Retinal pigment epithelial cell (primary cell): ENCODE data around the gene PBRM1.

Source experiments
- DNase-seq: peaks from one replicate; pipeline ENCODE4 v3.0.0-alpha.2; 2010; ENCODE audit warnings: low read depth
- H3K4me3 ChIP-seq: 2 replicates; pipeline ENCODE4 v1.5.1; 2011; ENCODE audit warnings: mild to moderate bottlenecking, low read length, control low read depth, moderate library complexity
- TF ChIP-seq, protein P1 (sequence below): conservative IDR thresholded peaks from 2 replicates; pipeline ENCODE4 v1.5.1; 2011; ENCODE audit warnings: low read depth, low read length, control low read depth, inconsistent platforms

The PBRM1 gene

DNA sequence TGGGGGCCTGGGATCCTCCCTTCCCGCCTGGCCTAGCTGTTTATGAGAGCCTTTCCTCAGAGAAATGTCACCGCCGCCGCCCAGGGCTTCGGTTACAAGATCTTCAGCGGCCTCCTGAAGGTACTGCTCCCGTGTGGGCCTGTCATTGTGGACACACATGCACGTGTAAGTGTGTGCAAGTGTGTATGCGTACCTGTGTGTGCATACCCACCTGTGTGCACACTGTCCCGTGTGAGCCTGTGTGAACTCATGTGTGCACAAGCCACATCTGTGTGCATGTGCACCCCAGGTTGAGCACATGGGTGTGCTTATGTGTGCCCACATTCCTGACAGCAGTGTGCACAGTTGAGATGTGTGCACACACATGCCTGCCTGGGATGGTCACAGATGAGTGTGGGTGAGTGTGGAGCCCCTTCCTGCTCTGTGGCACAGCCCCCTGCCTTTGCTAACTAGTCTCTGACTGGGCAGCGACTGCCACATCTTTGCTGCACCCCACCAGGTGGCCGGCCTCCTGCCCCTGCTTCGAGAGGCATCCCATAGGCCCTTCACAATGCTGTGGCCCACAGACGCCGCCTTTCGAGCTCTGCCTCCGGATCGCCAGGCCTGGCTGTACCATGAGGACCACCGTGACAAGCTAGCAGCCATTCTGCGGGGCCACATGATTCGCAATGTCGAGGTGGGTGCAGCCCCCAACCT is 166.1 kb downstream of the PBRM1 start:
- TF ChIP-seq, protein P1, sequence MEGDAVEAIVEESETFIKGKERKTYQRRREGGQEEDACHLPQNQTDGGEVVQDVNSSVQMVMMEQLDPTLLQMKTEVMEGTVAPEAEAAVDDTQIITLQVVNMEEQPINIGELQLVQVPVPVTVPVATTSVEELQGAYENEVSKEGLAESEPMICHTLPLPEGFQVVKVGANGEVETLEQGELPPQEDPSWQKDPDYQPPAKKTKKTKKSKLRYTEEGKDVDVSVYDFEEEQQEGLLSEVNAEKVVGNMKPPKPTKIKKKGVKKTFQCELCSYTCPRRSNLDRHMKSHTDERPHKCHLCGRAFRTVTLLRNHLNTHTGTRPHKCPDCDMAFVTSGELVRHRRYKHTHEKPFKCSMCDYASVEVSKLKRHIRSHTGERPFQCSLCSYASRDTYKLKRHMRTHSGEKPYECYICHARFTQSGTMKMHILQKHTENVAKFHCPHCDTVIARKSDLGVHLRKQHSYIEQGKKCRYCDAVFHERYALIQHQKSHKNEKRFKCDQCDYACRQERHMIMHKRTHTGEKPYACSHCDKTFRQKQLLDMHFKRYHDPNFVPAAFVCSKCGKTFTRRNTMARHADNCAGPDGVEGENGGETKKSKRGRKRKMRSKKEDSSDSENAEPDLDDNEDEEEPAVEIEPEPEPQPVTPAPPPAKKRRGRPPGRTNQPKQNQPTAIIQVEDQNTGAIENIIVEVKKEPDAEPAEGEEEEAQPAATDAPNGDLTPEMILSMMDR = no peak
- H3K4me3 ChIP-seq = no peak overlapping the region
- no peak for DNase-seq

DNA sequence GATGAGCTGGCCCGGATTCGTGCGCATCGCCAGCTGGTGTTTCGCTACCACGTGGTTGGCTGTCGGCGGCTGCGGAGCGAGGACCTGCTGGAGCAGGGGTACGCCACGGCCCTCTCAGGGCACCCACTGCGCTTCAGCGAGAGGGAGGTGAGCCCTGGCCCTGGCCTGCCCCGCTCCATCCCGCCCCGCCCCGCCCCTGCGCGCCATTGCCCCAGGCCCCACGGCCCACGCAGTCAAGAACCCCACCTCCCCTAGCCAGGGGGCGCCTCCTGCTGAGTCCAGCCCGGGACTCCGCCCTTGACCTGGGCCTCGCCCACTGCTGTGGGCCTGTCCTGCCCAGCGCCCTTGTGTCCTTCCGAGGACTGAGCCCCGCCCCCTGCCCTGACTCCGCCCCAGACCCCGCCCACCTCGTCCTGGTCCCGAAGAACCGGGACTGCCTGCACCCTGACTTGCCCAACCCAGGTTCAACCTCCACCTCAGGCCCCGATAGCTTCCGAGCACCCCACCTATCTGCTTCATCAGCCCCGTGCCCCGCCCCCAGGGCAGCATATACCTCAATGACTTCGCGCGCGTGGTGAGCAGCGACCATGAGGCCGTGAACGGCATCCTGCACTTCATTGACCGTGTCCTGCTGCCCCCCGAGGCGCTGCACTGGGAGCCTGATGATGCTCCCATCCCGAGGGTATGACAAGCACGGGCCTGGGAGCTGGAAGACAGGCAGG is 166.8 kb downstream of the PBRM1 start:
- no peak for DNase-seq
- TF ChIP-seq, protein P1 = no peak
- peak overlapping the region; percentile 27 for H3K4me3 ChIP-seq

DNA sequence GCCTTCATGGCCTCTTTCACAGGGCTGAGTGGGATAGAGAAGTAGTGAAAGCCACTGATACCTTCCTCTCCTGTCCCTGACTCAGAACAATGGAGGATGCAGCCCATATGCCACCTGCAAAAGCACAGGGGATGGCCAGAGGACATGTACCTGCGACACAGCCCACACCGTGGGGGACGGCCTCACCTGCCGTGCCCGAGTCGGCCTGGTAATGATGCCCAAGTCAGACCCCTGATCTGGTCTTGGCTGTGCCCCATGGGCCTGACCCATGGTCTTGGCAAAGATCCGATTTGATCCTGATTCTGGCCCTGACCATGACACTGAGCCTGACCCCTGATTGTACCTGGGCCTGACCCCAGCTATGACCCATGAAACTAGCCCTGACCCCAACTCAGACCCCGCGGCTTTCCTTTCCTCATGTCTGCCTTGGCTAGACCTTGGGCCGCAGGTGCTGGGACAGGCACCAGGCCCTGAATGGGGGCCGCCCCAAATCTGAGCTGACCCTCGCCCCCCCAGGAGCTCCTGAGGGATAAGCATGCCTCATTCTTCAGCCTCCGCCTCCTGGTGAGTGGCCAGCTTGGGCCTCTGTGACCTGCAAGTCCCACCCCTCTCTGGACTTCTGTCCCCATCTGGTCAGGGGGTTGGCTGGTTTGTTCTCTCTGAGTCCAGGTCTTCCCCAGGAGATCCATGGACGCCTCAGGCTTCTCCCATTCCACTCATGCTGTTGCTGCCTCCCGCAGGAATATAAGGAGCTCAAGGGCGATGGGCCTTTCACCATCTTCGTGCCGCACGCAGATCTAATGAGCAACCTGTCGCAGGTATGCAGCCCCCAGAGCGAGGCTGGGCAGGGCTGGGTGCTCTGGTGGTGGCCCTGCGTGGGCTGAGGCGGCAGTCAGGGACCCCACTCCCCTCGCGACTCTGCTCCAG is 167.7 kb downstream of the PBRM1 start:
- H3K4me3 ChIP-seq = peak overlapping the region; percentile 24
- DNase-seq = no peak
- TF ChIP-seq, protein P1 = no peak

DNA sequence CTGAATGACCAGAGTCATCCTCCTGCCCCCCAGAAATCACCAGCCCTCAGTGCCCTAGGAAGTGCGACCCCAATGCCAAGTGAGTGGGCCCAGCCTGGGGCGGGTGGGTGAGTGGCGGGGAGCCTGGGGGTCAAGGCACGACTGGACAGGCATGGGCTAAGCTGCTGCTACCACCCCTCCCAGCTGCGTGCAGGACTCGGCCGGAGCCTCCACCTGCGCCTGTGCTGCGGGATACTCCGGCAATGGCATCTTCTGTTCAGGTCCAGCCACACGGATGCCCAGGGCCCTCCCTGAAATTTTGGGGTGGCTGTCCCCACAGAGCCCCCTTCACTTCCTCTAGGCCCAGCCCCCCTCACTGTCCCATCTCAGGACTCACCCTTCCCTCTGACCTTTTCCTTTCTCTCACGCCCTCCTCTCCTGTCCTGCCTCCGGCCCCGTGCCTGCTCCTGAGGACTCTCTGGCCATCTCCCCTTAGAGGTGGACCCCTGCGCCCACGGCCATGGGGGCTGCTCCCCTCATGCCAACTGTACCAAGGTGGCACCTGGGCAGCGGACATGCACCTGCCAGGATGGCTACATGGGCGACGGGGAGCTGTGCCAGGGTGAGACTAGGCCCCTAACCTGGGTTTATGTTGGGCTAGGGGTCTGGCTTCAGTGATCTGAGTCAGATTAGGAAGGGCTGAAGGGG is 169.1 kb downstream of the PBRM1 start:
- no peak for DNase-seq
- TF ChIP-seq, protein P1 = no peak
- no peak overlapping the region for H3K4me3 ChIP-seq

DNA sequence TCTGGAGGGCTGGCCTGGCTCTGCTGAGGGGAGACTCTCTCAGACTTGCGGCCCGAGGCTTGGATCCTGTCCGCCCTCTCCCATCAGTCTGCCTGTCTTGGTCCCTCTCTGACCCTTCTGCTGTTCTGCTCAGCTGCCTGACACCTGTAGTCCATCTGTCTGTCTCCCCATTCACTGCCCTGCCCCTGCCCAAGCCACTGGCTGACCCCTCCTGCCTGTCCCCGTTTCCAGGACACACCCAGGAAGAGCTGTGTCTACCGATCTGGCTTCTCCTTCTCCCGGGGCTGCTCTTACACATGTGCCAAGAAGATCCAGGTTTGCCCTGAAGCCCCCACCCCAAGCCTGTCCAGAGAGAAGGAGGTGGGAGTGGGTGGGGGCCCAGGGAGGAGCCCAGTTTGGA is 170.5 kb downstream of the PBRM1 start:
- no peak overlapping the region for H3K4me3 ChIP-seq
- TF ChIP-seq, protein P1 = no peak
- no peak for DNase-seq

DNA sequence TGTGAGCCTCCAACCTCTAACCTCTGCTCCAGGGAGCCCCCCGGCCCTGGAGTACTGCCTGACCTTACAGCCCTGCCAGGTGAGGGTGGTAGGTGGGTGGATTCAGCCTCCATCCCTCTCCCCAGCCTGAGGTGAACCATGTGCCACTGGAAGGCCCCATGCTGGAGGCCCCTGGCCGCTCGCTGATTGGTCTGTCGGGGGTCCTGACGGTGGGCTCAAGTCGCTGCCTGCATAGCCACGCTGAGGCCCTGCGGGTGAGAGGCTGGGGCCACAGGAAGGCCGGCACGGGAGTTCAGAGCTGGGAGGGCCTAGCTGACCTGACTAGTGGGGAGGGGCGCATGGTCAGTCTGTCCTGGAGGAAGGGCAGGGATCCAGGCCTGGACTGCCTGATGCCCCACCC is 171.1 kb downstream of the PBRM1 start:
- TF ChIP-seq, protein P1 = no peak
- no peak overlapping the region for H3K4me3 ChIP-seq
- DNase-seq = no peak
